ENCODE measurements around the gene RNU1-1.
"Not testable (repeated sequence)": the region's sequence is repeated elsewhere in the genome, so short reads cannot be mapped to it uniquely, and the experiment has no call there.

DNA sequence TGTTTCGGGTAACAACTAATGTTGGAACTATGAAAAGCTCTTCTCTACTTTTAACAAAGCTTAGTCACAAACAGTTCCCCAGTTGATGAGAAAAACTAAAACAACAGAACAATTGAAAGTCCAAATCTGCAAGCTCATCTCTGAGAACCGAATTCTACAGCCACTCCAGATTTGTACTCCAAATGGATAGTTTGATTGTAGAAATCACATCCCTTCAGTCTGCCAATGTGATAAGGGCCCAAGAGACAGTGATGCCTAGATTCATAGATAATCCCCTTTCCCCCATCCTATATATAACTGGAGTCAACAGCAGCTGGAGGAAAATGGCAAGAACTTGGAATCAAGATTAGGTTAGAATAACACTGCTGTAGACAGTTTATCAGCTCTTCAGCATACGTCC lies 14.3 kb upstream of the RNU1-1 start:
- TF ChIP-seq, protein P1, sequence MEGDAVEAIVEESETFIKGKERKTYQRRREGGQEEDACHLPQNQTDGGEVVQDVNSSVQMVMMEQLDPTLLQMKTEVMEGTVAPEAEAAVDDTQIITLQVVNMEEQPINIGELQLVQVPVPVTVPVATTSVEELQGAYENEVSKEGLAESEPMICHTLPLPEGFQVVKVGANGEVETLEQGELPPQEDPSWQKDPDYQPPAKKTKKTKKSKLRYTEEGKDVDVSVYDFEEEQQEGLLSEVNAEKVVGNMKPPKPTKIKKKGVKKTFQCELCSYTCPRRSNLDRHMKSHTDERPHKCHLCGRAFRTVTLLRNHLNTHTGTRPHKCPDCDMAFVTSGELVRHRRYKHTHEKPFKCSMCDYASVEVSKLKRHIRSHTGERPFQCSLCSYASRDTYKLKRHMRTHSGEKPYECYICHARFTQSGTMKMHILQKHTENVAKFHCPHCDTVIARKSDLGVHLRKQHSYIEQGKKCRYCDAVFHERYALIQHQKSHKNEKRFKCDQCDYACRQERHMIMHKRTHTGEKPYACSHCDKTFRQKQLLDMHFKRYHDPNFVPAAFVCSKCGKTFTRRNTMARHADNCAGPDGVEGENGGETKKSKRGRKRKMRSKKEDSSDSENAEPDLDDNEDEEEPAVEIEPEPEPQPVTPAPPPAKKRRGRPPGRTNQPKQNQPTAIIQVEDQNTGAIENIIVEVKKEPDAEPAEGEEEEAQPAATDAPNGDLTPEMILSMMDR (IDR thresholded peaks at IDR 0.05): not testable (repeated sequence)
- TF ChIP-seq POLR2A (IDR thresholded peaks at IDR 0.05): not testable (repeated sequence)
